GM12873 (cell line): ENCODE results near the gene DCAF15.

Experiments used
- CTCF ChIP-seq: IDR thresholded peaks from 2 replicates; pipeline ENCODE4 v1.5.1; 2012; ENCODE audit warnings: low read depth, mild to moderate bottlenecking, moderate library complexity, low read length, control low read depth; ENCODE audit not compliant: insufficient read depth; ENCODE audit errors: missing control alignments

The DCAF15 gene

GRCh38 chr19:13987101-13987890 is 35.0 kb downstream of the DCAF15 start:
- TF ChIP-seq CTCF, result no peak

GRCh38 chr19:13989487-13989886 is 37.2 kb downstream of the DCAF15 start:
- no peak for TF ChIP-seq CTCF

- TF ChIP-seq CTCF, result no peak
Measured at GRCh38 chr19:13990085-13990484, 37.8 kb downstream of the DCAF15 start.

- no peak for TF ChIP-seq CTCF
Measured at GRCh38 chr19:13992025-13992424, 39.7 kb downstream of the DCAF15 start.

- TF ChIP-seq CTCF, result no peak
Measured at GRCh38 chr19:13993590-13994300, 41.4 kb downstream of the DCAF15 start.

GRCh38 chr19:13995017-13995728 is 42.9 kb downstream of the DCAF15 start:
- TF ChIP-seq CTCF, result no peak

GRCh38 chr19:13995878-13996765 is 43.8 kb downstream of the DCAF15 start:
- TF ChIP-seq CTCF, result no peak
